Measurements from ENCODE around the gene GRM4.

GRM4 gene

DNA sequence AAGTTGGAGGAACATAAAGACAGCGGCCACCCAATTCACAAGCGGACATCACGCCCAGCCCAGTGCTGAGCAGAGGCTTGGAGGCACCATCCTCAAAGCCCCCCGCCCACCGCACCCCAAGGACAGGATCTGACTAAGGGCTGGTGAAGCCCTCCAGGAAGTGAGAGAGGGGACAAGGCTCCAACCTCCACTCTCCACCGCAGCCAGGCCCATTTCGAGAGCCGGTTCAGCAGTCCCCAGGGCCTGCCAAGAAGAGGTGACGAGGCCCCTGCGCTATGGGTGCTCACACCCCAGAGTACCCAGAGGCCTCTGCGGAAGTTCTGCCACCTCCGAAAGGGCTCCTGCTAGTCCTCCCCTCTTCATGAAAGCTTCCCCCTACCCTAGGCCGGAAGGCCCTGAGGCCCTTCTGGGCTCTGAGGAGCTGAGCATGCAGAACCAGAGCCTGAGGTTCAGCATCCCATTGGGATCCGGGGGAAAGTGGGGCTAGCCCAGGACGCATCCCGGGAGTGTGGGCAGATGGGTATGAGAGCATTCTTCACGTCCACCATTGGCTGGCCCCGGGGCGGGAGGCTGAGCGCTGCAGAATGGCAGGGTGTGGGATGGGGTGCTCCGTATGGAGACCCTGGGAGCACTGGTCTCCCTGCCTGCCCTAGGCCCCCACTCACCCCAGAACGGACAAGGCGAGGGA lies 2.5 kb downstream of the GRM4 start:
- DNase-seq (ENCODE audit: low read depth, low spot score): no peak

DNA sequence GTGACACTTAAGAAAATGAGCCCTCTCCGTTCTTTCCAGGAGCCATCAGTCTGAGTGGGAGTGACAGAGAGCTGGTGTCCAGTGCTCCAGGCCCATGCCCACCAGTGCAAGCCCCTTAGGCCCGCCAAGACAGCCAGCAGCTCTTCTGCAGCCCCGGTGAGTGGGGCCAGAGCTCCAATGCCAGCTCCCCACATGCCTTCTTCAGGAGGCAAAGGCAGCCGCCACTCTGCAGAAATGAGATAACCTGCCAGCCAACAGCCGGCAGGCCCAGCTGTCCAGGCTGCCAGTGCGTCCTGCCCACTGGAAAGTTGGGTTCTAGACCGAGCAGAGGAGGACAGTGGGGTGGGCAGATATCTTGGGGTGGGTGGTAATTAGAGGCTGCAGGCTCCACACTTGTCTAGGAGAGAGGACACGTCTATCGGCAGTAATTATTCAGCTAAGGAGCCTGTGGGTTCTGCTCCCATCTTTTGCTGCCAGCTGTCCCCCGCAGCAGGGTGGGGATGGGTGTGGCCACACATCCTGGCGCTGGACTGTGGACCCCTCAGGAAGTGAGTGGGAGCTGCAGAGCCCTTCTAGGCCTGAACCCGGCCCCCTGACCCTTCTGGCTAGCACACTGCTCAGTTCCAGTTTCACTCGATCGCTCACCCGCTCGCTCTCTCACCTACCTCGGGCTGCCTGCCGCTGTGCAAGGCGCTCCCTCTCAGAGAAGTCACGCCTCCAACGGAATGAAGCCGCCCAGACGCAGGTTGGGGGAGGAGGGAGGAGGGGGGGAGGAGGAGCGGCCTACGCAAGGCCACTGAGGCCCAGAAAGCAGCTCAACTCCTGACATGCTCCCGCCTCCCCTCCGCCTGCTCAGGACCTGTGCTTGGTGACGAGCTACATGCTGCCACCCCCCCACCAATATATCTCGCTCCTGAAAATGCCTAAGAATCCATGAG lies 3.6 kb downstream of the GRM4 start:
- peak; percentile 83 for DNase-seq (ENCODE audit: low read depth, low spot score)

DNA sequence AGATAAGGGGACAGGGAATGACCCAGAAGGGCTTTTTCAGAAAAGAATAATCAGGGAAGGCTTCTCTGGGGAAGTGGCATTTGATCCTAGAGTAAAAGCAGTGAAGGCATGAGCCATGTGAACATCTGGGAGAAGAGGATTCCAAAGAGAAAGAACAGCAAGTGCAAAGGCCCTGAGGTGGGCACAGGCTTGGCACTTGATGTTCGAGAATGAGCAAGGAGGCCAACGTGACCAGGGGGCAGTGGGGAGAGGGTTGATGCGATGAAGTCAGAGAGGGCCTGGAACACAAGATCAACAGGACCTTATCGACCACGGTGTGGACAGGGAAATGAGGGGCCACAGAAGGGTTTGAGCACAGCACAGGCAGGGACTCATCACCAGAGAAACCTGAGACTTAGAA lies 5.8 kb downstream of the GRM4 start:
- DNase-seq (ENCODE audit: low read depth, low spot score): no peak

DNA sequence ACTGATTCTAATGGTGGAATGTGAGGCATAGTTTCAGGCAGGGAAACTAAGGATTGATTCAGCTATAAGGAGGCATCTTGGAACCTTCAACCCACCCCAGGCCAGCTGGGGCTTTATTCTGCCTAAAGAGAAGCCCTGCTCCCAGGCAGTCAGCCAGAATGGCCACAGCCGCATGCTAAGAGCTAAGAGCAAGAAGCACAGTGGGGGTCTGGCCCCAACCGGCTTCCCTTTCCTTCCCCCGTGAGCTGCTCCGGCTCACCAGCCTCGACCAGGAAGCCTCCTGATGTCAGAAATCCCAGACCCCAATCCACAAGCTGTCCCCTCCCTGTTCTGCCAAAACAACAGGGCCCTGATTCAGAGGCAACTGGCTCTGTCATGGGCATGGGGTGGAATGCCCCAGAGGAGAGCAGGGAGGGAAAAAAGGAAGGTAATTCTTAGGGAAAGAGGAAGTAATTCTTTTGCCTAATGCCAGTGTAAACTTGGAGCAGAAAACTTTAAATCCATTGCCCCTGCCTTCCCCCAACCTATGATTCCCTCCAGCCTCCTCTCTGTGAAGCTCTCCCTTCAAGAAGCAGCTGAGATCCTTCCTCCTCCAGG lies 6.9 kb downstream of the GRM4 start:
- peak; percentile 54 for DNase-seq (ENCODE audit: low read depth, low spot score)

DNA sequence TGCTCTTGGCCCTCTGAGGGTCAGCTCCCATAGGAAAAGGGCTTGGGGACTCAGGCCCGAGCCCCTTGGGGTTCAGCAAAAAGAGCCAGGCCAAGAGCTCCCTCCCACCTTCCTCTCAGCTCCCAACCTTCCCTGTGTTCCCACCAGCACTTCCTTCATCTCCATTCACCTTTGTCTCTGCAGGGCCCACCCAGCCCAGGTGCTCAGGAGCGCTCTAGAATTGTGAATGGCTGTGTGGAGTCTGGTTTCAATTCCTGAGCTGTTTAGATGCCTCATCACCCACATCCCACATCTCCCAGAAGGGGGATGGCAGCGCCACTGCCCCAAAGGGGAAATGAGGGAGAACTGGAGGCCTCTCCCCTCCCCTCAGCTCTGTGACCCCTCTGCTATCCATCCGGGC lies 7.7 kb downstream of the GRM4 start:
- DNase-seq (ENCODE audit: low read depth, low spot score): no peak

DNA sequence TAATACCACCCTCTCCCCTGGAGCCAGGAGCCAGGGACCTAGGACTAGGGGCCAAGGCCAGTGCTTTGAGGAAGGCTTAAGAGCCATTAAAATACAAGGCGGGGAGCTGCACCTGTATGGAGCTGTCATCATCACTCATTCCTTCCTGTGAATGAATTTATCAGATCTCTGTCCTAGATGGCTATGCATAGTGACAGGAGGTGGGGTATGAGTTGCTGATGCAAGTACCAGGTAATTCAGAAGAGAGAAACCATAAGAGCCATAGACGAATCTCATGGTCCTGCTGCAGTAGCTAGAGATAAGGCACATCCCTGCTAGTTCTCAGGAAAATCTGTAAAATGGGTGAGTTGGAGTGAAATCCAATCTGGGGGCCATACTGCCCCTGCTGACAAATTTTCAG lies 10.3 kb downstream of the GRM4 start:
- no peak for DNase-seq (ENCODE audit: low read depth, low spot score)

DNA sequence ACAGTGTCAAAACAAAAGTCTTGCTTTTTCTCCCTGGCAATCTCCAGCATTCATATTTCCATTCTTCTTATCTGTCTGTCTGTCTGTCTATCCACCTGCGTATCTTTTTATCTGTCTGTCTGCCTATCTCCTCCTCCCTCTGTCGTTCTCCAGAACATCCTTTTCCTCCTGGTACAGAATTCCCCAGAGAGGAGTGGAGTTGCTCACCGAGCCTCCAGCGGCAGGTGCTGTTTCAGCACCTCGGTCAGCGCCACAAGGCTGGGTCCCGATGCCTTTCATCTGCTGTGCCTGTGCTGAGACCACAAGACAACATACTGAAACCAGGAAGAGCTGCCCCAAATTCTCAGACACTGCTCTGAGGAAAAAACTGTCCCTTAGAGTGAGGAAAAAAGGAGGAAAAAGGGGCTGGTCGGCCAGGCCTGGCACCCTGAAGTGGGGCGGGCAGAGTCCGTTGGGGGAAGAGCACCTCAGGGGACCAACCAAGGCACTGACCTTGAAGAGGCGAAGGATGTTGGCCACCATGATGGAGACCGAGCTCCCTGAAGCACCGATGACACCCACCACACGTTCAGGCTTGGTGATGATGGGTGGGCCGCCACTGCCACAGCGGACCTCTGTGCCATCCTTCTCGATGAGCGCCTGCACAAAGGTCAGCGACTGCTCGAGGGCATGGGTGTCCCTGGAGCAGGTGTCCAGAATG lies 13.3 kb downstream of the GRM4 start:
- DNase-seq (ENCODE audit: low read depth, low spot score): peak; percentile 90

DNA sequence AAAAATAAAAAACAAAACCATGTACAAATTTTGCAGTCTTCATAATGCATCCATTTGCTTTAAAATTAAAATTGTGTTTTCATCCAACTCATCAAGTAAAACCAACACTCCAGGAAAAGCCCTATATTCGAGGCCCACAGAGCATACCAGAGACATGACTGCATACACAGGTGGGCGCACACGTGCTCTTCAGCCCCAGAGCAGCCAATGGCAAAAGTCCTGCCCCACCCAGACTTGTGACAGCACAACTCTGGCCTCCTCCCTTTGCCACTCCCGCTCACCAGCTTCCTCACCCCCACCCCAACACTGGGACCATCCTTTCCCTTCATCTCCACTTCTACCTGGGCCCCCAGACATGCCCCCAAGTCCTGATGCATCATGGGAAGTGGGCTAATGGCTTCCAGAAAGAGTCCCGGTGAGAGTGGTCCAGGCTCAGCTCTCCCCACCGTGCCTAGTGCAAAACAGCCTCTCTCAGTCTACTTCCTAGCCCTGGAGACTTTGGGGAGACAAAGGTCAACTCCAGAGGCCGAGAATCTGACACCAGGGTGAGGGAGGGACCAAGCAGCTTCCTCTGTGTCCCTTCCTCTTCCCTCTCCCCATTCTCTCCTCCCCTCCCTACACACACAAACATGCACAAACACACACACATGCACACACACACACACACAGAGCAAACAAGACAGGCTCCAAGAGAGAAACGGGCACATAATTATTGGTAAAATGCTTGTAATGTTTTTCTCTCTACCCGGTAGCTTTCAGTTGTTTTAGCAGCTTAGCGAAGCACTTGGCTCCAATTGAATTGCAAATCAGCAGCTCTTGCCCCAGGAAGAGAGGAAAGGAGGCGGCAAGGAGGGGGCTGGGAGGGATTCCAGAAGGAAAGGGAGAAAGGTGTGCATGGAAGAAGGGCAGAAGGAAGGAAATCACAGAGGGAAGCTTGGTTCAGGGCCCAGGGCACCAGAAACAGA lies 14.3 kb downstream of the GRM4 start:
- DNase-seq (ENCODE audit: low read depth, low spot score): peak; percentile 64

DNA sequence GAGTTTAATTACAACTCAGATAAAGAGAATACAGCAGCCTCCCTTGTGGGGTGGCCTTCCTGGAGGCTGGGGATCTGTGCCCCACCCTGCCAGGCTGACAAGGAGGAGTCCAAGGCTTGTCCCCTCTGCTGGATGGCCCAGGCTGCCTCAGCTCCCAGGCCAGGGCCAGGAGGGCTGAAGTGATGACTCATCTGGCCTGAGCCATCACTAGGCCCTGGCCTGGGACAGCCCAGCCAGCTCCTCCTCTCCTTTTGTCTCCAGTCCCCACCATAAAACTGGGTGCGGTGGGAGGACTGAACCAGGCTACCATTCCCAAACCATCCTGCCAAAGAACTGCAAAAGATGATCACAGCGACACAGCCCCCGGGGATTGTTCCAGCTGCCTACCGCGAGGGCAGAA lies 15.0 kb downstream of the GRM4 start:
- DNase-seq (ENCODE audit: low read depth, low spot score): peak; percentile 69

DNA sequence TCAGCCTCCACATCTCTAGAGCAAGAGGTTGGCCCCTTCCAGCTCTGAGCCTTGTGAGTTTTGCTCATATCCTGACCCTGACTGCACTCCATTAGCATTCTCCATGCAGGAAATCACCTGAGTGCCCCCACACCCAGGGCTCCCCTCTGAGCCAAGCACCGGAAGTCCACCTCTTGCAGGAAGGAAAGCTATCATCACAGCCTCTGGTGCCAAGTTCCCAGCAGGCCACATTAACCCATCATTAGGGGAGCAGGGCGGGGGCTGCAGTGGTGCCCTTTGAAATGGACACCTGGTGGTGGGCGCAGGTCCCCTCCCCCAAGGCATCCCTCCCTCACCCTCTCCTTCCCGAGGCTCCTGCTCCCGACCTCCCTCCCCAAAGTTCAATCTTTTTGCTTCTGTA lies 16.1 kb downstream of the GRM4 start:
- peak; percentile 23 for DNase-seq (ENCODE audit: low read depth, low spot score)

DNA sequence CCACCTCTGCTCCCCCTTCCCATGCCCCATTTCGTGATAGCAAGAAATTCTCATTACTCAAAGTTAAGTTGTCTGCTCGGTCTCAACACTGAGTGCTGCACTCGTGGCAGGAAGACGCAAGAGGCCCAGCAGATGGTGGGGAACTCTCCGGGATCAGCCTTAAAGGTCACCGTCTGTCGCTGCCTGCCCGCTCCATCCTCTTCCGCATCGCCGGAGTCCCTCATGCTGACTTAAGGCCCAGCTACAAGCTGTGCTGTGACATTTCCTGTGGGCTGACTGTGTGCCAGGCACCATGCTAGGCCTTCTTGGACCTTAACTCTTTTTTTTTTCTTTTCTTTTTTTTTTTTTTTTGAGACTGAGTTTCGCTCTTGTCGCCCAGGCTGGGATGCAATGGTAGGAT lies 17.8 kb downstream of the GRM4 start:
- no peak for DNase-seq (ENCODE audit: low read depth, low spot score)

DNA sequence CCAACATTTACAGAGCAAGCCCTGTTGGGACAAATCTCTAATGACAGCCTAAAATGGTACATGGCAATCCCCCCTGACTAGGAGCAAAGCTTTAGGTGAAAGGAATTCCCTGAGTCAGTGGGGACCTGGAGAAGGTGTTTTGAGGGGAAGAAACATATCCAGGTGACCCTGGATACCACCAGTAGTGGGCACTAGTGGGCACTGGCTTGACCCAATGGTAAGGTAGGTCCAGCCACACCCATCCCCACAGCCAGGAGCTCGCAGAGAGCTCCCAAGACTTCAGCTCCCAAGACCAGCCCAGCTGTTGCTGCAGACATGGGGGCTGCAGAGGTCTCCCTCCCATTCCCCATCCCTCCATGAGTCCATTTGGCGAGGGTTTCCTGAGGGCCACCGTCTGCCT lies 19.5 kb downstream of the GRM4 start:
- no peak for DNase-seq (ENCODE audit: low read depth, low spot score)

DNA sequence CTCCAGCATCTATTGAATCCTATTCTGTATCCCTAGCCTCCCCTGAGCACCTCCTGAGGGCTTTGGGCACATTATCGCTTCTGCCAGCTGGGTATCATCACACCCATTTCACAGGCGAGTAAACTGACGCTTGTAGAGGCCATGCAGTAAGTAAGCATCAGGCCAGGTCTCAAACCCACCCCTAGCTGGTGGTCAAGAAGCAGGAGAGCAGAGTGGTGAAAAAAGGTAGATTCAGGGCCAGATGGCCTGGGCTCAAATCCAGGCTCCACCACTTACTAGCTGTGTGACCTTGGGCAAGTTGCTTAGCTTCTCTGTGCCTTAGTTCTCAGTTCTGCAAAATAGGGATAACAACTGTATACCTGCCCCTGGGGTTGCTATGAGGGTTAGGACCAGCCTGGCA lies 19.9 kb downstream of the GRM4 start:
- no peak for DNase-seq (ENCODE audit: low read depth, low spot score)

DNA sequence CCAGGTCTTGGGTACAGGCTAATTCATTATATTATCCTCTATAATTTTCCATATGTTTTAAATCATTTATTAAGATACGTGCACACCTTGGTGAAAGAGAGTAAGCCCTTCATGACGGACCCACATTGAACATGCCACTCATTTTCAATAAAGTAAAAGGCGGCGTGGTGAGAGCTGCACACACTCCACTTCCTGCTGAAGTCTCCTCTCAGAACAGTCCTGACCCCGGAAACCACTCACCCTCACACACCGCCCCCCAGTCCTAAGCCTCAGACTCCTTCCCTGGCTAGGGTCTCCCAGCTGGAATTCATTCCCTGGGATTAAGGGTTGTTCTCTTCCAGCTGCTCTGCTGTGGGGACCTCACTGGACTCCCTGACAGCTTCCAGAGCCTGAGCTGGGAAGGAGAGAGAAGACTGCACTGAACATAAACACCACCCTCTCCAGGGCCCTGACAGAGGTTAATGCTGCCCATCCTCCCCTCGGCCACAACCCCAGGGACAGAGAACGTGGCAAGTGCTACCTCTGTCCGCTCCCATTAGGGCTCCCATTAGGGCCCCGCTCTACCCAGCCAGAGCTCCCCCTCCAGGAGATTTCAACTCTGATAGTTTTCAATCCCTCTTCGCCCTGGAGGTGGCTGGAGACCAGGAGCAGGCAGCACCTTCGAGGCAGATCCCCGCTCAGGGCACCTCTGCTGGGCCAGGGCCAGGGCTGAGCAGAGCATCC lies 24.8 kb downstream of the GRM4 start:
- peak; percentile 43 for DNase-seq (ENCODE audit: low read depth, low spot score)

DNA sequence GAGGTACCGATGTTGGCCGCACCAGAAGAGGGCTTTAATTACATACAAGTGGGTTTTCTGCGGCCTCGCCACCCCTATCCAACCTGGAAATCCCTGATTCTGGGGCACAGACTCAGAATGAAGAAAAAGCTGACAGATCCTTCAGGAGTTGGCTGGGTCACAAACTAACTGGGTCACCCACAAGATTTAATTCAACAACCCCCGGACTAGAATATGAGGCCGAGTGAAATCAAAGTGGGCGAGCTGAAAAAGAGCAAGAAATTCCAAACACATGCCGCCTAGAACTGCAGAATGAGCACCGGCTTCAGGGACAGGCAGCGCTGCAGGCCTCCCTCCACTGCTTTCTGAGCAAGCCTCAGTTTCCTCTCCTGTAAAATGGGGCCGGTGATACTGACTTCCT lies 30.0 kb downstream of the GRM4 start:
- no peak for DNase-seq (ENCODE audit: low read depth, low spot score)

DNA sequence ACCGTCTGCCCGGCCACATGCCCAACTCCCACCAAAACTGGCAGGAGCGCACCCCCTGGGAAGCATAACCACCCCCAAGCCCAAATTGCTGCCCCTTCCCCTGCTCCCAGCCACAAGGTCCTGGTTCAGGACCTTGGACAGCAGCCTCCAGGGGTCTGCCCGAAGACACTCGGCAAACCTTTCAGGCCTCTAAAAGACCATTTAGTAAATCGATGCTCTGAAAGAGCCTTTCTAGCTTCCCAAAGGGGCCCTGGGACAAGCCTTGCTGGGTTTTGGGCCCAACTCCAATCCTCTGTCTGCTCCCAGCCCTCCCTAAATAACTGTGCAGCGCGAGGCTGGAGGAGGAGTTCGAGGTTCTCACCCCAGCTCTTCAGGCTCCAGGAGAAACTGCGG lies 30.5 kb downstream of the GRM4 start:
- peak; percentile 78 for DNase-seq (ENCODE audit: low read depth, low spot score)

DNA sequence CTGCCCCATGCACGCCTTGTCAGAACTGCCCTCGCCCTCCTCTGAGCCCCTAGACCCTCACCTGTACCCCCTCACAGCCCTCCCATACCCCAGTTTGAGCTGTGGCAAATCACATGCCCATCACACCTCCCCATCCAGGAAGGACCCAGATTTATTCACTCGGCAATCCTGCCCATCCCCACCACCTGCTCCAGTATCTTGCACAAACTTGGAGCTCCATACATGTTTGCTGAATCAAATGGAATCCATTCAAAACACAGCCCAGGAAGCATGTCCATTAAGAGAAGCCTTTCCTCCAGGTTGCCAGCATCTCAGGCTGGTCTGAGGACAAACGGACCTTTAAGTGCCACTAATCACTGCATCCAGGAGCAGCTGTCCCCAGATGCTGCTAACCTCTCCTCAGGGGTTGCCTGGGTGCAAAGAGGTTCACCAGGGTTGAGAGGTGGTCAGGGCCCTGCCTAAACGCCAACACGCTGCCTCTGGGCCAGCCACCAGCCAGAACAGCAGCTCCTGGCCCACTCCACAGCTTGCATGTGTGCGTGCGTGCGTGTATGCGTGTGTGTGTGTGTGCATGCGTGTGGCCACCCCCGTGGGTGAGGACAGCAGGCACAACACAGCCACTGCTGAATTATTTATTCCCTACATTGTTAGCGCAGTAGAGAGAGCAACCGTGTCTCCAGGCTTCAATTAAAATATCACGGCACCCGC lies 31.0 kb downstream of the GRM4 start:
- DNase-seq (ENCODE audit: low read depth, low spot score): no peak

DNA sequence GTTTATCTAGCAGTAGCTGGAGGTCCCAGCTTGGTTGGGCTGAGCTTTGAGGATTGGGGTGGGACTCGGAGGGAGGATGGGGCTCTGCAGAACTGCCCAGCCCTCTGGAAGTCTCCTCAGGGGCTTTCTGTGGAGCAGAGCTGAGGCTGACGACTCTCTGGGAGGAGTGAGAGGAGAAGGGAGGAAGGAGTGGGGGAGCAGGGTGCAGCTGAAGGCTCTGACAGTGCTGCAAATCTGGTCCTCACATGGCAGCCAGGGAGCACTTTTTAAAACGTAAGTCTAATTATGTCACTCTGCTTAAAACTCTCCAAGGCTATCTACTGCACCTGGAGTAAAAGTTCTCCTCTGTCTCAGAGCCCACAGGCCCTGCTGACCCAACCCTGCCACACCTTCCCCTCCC lies 32.4 kb downstream of the GRM4 start:
- no peak for DNase-seq (ENCODE audit: low read depth, low spot score)

DNA sequence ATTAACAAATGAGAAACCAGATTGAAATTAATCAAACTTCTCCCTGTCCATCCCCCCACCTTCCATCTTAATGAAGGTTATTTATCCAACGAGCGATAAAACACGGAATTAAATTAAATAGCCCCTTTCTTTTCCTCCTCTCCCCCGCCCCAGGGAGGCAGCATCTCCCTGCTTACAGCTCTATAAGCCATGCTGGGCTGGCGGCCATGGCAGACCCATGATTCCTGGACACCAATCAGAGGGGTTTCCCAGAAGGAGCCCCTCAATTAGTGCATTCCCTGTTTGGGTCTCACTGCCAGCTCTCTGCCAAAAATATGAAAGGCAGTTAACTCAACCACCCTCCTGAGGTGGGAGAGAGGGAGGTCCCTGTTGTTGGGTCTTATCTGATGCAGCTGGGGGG lies 33.8 kb downstream of the GRM4 start:
- no peak for DNase-seq (ENCODE audit: low read depth, low spot score)

DNA sequence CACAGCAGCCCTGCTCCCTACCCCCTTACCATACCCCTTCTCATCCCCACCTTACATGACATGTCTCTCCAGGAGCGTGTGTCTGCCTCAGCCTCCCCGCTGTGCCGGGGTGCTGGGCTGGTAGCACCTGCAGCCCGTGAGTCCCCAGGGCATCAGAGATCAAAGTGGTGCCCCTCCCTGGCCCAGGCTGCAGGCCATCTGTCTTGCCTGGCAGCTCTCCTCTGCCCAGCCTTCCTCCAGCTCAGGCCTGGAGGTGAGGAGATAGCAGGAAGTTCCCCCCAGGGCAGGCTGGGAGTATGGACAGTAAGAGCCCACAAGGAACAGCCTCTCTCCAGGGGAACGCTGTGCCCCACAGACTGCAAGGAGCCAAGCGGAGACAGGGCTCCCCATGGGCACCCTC lies 35.3 kb downstream of the GRM4 start:
- DNase-seq (ENCODE audit: low read depth, low spot score): peak; percentile 29

All from ELF-1 (cell line).